ENCODE data around the gene MAL. TPM values are rescaled to one million over a fixed set of nuclear protein-coding genes. Genes with fewer than 3 reads are reported as not detected.

Gene MAL
- total RNA-seq, 1 donor from 2014 or later: not detected

DNA sequence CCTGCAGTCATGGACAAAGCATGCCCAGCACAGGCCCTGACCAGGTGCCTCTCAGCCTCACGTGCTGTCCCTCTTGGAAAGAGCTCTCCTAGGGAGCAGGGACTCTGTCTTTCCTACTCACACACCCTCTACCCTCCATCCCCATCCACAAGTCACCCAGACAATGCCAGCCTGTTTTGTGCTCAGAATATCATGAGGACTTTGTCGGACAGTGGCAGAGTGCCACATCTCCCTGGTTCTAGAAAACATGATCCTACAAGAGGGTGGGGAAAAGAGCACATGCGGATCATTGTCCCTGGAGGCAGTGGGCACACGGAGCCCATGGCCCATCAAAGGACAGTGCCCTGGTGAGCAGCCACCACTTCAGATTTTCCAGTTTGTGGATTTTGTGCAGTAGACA lies 3.7 kb upstream of the MAL start:
- H3K27ac Mint-ChIP-seq (ENCODE audit: unreplicated experiment): no peak overlapping the region
- no peak for TF ChIP-seq CTCF (IDR thresholded peaks at IDR 0.05; ENCODE audit: unreplicated experiment)
- no peak overlapping the region for H3K4me3 Mint-ChIP-seq (ENCODE audit: unreplicated experiment)
- no peaks in the 10 kb centered on the region for H3K9me3 Mint-ChIP-seq (ENCODE audit: unreplicated experiment)
- H3K4me1 Mint-ChIP-seq (ENCODE audit: unreplicated experiment): peaks cover 12% of the 10 kb centered on the region
- DNase-seq (ENCODE audit: low spot score): no peak
- H3K36me3 Mint-ChIP-seq (ENCODE audit: low read depth, unreplicated experiment): no peaks in the 10 kb centered on the region
- peaks cover 20% of the 10 kb centered on the region for H3K27me3 Mint-ChIP-seq (ENCODE audit: unreplicated experiment)

GRCh38 chr2:95022309-95023221 lies 2.9 kb upstream of the MAL start:
- peaks cover 15% of the 10 kb centered on the region for H3K4me1 Mint-ChIP-seq (ENCODE audit: unreplicated experiment)
- H3K27me3 Mint-ChIP-seq (ENCODE audit: unreplicated experiment): peaks cover 24% of the 10 kb centered on the region
- H3K36me3 Mint-ChIP-seq (ENCODE audit: low read depth, unreplicated experiment): no peaks in the 10 kb centered on the region
- no peak overlapping the region for H3K4me3 Mint-ChIP-seq (ENCODE audit: unreplicated experiment)
- H3K27ac Mint-ChIP-seq (ENCODE audit: unreplicated experiment): no peak overlapping the region
- no peaks in the 10 kb centered on the region for H3K9me3 Mint-ChIP-seq (ENCODE audit: unreplicated experiment)
- peak; percentile 89 for DNase-seq (ENCODE audit: low spot score)
- TF ChIP-seq CTCF (IDR thresholded peaks at IDR 0.05; ENCODE audit: unreplicated experiment): peak; percentile 89

- Mint-ChIP-seq H3K4me1 (ENCODE audit: unreplicated experiment) (peaks cover 15% of the 10 kb centered on the region), H3K27me3 (ENCODE audit: unreplicated experiment) (peaks cover 27% of the 10 kb centered on the region), H3K36me3 (ENCODE audit: low read depth, unreplicated experiment) (no peaks in the 10 kb centered on the region), H3K9me3 (ENCODE audit: unreplicated experiment) (no peaks in the 10 kb centered on the region), H3K4me3 (ENCODE audit: unreplicated experiment) (no peak overlapping the region), H3K27ac (ENCODE audit: unreplicated experiment) (no peak overlapping the region)
- no peak for TF ChIP-seq CTCF (IDR thresholded peaks at IDR 0.05; ENCODE audit: unreplicated experiment)
- DNase-seq (ENCODE audit: low spot score): no peak
Observed at GRCh38 chr2:95023222-95023597, 2.3 kb upstream of the MAL start.

GRCh38 chr2:95024371-95024770 lies 1.1 kb upstream of the MAL start:
- no peak for TF ChIP-seq CTCF (IDR thresholded peaks at IDR 0.05; ENCODE audit: unreplicated experiment)
- peaks cover 27% of the 10 kb centered on the region for H3K27me3 Mint-ChIP-seq (ENCODE audit: unreplicated experiment)
- peaks cover 12% of the 10 kb centered on the region for H3K4me1 Mint-ChIP-seq (ENCODE audit: unreplicated experiment)
- DNase-seq (ENCODE audit: low spot score): no peak
- H3K27ac Mint-ChIP-seq (ENCODE audit: unreplicated experiment): no peak overlapping the region
- no peaks in the 10 kb centered on the region for H3K36me3 Mint-ChIP-seq (ENCODE audit: low read depth, unreplicated experiment)
- no peaks in the 10 kb centered on the region for H3K9me3 Mint-ChIP-seq (ENCODE audit: unreplicated experiment)
- peak overlapping the region; percentile 31 for H3K4me3 Mint-ChIP-seq (ENCODE audit: unreplicated experiment)

DNA sequence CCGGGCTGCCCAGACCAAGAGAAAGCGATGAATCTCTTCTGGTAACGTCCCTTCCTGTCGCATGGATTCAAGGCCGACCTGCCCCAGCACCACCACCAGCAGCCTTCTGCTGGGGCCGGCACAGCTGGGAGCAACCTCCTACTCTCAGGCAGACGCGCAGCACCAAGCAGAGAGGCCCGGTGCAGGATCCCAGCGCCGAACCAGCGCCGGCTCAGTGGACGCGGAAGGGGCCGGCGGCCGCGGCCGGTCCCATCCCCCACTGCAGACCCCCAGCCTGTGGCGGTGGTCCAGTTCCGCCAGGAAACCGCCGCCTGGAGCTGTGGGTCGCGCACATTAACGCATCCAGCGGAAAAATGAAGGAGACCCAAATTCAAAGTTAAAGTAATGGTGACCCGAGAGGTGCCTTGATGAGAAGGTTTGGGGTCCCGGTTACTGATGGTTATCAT lies 525 bp upstream of the MAL start:
- Mint-ChIP-seq H3K4me3 (ENCODE audit: unreplicated experiment) (no peak overlapping the region), H3K36me3 (ENCODE audit: low read depth, unreplicated experiment) (no peaks in the 10 kb centered on the region), H3K4me1 (ENCODE audit: unreplicated experiment) (peaks cover 12% of the 10 kb centered on the region), H3K27me3 (ENCODE audit: unreplicated experiment) (peaks cover 27% of the 10 kb centered on the region), H3K27ac (ENCODE audit: unreplicated experiment) (no peak overlapping the region), H3K9me3 (ENCODE audit: unreplicated experiment) (no peaks in the 10 kb centered on the region)
- no peak for TF ChIP-seq CTCF (IDR thresholded peaks at IDR 0.05; ENCODE audit: unreplicated experiment)
- DNase-seq (ENCODE audit: low spot score): no peak

All from endothelial cell (in vitro differentiated cells).